Activated CD4-positive, alpha-beta T cell treated with anti-CD3 and anti-CD28 coated beads, Interleukin-2, amount 10 ng/mL, durations not matched to agents 7 days and 5 days (primary cell): ENCODE results near the gene SPC24. TPM values are rescaled to one million over a fixed set of nuclear protein-coding genes. Genes with fewer than 3 reads are reported as not detected.
"Not testable (repeated sequence)": the region's sequence is repeated elsewhere in the genome, so short reads cannot be mapped to it uniquely, and the experiment has no call there.

Source experiments
- CTCF ChIA-PET: fragments of 350-600 bp; sonication (Branson Sonifier 250); formaldehyde crosslinking; loops from one replicate; lab custom pipeline; 2021; ENCODE audit warnings: antibody characterized with exemption; lab: Charles Lee
- POLR2A ChIA-PET: fragments of 350-600 bp; sonication (Branson Sonifier 250); formaldehyde crosslinking; loops from one replicate; lab custom pipeline; 2021; ENCODE audit warnings: antibody characterized with exemption; lab: Charles Lee
- DNase-seq: peaks from one replicate; pipeline ENCODE4 v3.0.0-alpha.2; 2020
- H3K27ac Mint-ChIP-seq: one replicate; pipeline ENCODE4 v1.8.0; 2021; ENCODE audit warnings: mild to moderate bottlenecking, moderate library complexity, mixed read lengths
- H3K27me3 Mint-ChIP-seq: one replicate; pipeline ENCODE4 v1.8.0; 2021; ENCODE audit warnings: mixed read lengths
- H3K36me3 Mint-ChIP-seq: one replicate; pipeline ENCODE4 v1.8.0; 2021; ENCODE audit warnings: low read depth, mixed read lengths
- H3K4me1 Mint-ChIP-seq: one replicate; pipeline ENCODE4 v1.8.0; 2021; ENCODE audit warnings: mixed read lengths
- H3K4me3 Mint-ChIP-seq: one replicate; pipeline ENCODE4 v1.8.0; 2021; ENCODE audit warnings: mild to moderate bottlenecking, moderate library complexity, mixed read lengths
- H3K9me3 Mint-ChIP-seq: one replicate; pipeline ENCODE4 v1.8.0; 2021; ENCODE audit warnings: mixed read lengths
- total RNA-seq, 2 experiments: library from RNA; stranded (reverse); gene quantifications; one replicate each; pipeline ENCODE4 v1.2.3, GENCODE V29; 2021

SPC24 gene
- total RNA-seq, 2 experiments from 2014 or later: 80.4 to 97.3 TPM

- Mint-ChIP-seq H3K27ac (no peak overlapping the region), H3K4me1 (peaks cover 1% of the 10 kb centered on the region), H3K27me3 (peaks cover 11% of the 10 kb centered on the region), H3K36me3 (no peaks in the 10 kb centered on the region), H3K9me3 (no peaks in the 10 kb centered on the region), H3K4me3 (no peak overlapping the region)
- no peak for DNase-seq
- ChIA-PET CTCF (no interaction called here), POLR2A (no interaction called here)
These were observed 25.9 kb upstream of the SPC24 start for GRCh38 chr19:11181488-11181887.

DNA sequence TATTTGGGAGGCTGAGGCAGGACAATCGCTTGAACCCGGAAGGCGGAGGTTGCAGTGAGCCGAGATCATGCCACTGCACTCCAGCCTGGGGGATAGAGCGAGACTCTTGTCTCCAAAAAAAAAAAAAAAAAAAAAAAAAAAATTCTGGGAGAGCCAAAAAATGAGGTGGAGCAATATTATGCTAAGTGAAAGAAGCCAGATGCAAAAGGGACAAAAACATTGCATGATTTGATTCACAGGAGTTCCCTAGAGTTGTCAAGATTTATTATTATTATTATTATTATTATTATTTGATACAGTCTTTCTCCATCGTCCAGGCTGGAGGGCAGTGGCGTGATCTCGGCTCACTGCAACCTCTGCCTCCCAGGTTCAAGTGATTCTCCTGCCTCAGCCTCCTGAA, 25.4 kb upstream of the SPC24 start:
- H3K4me1 Mint-ChIP-seq, H3K27ac Mint-ChIP-seq, POLR2A ChIA-PET, H3K4me3 Mint-ChIP-seq, H3K9me3 Mint-ChIP-seq, DNase-seq, CTCF ChIA-PET, H3K36me3 Mint-ChIP-seq: not testable (repeated sequence)
- peaks cover 11% of the 10 kb centered on the region for H3K27me3 Mint-ChIP-seq

DNA sequence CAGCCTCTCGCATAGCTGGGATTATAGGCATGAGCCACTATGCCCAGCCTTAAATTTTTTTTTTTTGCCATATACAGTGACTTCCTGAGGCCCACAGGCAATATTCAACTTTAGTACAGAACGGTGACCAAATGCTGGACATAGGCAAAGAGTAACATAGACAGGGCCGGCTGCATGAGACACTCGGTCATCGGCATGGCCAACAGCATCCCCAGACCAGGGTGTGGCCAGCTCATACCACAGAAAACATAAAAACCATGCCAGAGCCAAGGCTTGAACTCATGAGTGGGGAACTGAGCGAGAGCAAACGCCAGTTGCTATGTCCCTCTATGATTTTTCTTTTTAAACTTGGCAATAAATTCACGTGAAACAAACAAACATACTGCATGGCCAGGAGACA, 24.8 kb upstream of the SPC24 start:
- no peak overlapping the region for H3K4me3 Mint-ChIP-seq
- CTCF ChIA-PET: no interaction called here
- peaks cover 11% of the 10 kb centered on the region for H3K27me3 Mint-ChIP-seq
- H3K4me1 Mint-ChIP-seq: peaks cover 1% of the 10 kb centered on the region
- H3K36me3 Mint-ChIP-seq: no peaks in the 10 kb centered on the region
- H3K9me3 Mint-ChIP-seq: no peaks in the 10 kb centered on the region
- peak overlapping the region; percentile 60 for H3K27ac Mint-ChIP-seq
- no peak for DNase-seq
- POLR2A ChIA-PET: no interaction called here

GRCh38 chr19:11179716-11180297, 24.2 kb upstream of the SPC24 start:
- Mint-ChIP-seq H3K36me3 (no peaks in the 10 kb centered on the region), H3K9me3 (no peaks in the 10 kb centered on the region), H3K4me3 (no peak overlapping the region), H3K27me3 (peaks cover 11% of the 10 kb centered on the region), H3K27ac (no peak overlapping the region), H3K4me1 (peaks cover 1% of the 10 kb centered on the region)
- POLR2A ChIA-PET: no interaction called here
- DNase-seq: no peak
- CTCF ChIA-PET: no interaction called here

DNA sequence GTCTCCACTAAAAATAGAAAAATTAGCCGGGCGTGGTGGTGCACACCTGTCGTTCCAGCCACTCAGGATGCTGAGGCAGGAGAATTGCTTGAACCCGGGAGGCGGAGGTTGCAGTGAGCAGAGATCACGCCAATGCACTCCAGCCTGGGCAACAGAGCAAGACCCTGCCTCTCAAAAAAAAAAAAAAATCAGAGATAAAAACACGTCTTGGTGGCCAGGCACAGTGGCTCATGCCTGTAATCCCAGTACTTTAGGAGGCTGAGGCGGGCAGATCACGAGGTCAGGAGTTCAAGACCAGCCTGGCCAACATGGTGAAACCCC, 23.5 kb upstream of the SPC24 start:
- H3K4me1 Mint-ChIP-seq, H3K36me3 Mint-ChIP-seq, DNase-seq, CTCF ChIA-PET, H3K4me3 Mint-ChIP-seq, H3K9me3 Mint-ChIP-seq, POLR2A ChIA-PET, H3K27ac Mint-ChIP-seq: not testable (repeated sequence)
- peaks cover 11% of the 10 kb centered on the region for H3K27me3 Mint-ChIP-seq

- Mint-ChIP-seq H3K36me3 (no peaks in the 10 kb centered on the region), H3K9me3 (no peaks in the 10 kb centered on the region), H3K27me3 (peaks cover 6% of the 10 kb centered on the region), H3K27ac (no peak overlapping the region), H3K4me3 (no peak overlapping the region), H3K4me1 (peaks cover 1% of the 10 kb centered on the region)
- no peak for DNase-seq
- ChIA-PET CTCF (interaction anchor here (0.6 to 1.6 kb wide), 3 partner anchors 11 to 1332 kb away, joined by 4 read pairs; no protein-coding TSS in a partner anchor), POLR2A (no interaction called here)
These were observed 22.0 kb upstream of the SPC24 start for GRCh38 chr19:11177592-11177991.

DNA sequence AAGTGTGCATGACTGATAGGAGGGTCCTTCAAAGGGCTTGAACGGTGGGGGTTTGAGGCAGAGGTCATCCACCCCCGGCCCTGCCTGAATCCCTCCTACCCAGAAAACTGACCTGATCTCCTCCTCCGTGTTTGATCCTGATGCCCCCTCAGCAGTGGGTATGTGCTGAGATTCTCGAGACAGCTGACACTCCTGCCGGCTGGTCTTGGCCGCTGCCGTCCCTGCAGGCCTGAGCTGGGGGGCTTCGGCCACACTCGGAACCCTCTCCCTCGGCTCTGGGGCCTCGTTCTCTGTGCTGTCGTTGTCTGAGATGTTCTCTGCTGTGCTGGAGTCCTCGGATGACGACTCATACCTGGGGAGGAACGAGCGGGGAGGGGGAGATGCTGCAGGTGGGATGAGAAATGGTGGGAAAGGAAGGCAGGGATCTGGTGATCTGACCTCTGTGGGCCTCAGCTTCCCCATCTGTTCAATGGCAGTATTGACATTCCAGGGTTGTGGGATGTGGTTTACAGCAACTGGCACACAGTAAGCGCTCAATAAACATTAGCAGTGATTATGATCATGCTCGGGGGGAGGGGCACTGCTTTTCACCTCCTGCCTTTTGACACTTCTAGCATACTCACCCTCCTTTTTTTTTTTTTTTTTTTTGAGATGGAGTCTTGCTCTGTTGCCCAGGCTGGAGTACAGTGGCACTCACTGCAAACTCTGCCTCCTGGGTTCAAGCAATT, 21.0 kb upstream of the SPC24 start:
- ChIA-PET CTCF (interaction anchor here (0.7 to 1.6 kb wide), 2 partner anchors 20 to 197 kb away, joined by 3 to 4 read pairs; no protein-coding TSS in a partner anchor), POLR2A (no interaction called here)
- peaks cover 1% of the 10 kb centered on the region for H3K4me1 Mint-ChIP-seq
- H3K27ac Mint-ChIP-seq: no peak overlapping the region
- DNase-seq: no peak
- H3K36me3 Mint-ChIP-seq: no peaks in the 10 kb centered on the region
- H3K27me3 Mint-ChIP-seq: peaks cover 5% of the 10 kb centered on the region
- H3K9me3 Mint-ChIP-seq: no peaks in the 10 kb centered on the region
- no peak overlapping the region for H3K4me3 Mint-ChIP-seq

DNA sequence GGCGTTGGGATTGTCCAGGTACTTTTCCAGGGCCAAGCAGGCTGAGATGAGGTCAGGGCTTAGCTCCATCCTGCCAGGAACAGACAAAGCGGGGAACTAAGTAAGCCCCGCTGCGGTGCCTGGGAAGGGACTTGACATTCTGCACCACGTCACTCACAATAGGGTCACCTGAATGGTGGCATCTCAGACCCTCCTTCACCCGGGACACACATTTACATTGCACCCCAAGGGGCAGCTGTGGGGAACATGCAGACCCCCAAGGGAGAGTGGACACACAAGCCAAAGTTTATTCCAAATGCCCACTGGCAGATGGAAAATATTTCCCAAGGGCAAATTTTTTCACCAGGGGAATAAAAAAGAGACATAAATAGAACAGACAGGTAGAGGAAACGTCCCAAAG, 20.3 kb upstream of the SPC24 start:
- Mint-ChIP-seq H3K27me3 (no peaks in the 10 kb centered on the region), H3K27ac (no peak overlapping the region), H3K9me3 (no peaks in the 10 kb centered on the region), H3K4me3 (no peak overlapping the region), H3K36me3 (no peaks in the 10 kb centered on the region), H3K4me1 (peaks cover 1% of the 10 kb centered on the region)
- ChIA-PET POLR2A (no interaction called here), CTCF (no interaction called here)
- DNase-seq: no peak

GRCh38 chr19:11174336-11174735, 18.8 kb upstream of the SPC24 start:
- DNase-seq: no peak
- Mint-ChIP-seq H3K27me3 (no peaks in the 10 kb centered on the region), H3K27ac (no peak overlapping the region), H3K36me3 (no peaks in the 10 kb centered on the region), H3K4me1 (no peaks in the 10 kb centered on the region), H3K4me3 (no peak overlapping the region), H3K9me3 (no peaks in the 10 kb centered on the region)
- ChIA-PET CTCF (interaction anchor here (1.3 kb wide), 1 partner anchor 11 kb away, joined by 3 read pairs; no protein-coding TSS in a partner anchor), POLR2A (no interaction called here)

- Mint-ChIP-seq H3K27ac (no peak overlapping the region), H3K9me3 (no peaks in the 10 kb centered on the region), H3K4me3 (no peak overlapping the region), H3K27me3 (no peaks in the 10 kb centered on the region), H3K4me1 (no peaks in the 10 kb centered on the region), H3K36me3 (no peaks in the 10 kb centered on the region)
- POLR2A ChIA-PET: no interaction called here
- DNase-seq: no peak
- CTCF ChIA-PET: no interaction called here
These were observed 18.1 kb upstream of the SPC24 start for GRCh38 chr19:11173516-11174155.

- no peak overlapping the region for H3K27ac Mint-ChIP-seq
- no peaks in the 10 kb centered on the region for H3K36me3 Mint-ChIP-seq
- no peak overlapping the region for H3K4me3 Mint-ChIP-seq
- ChIA-PET POLR2A (no interaction called here), CTCF (no interaction called here)
- H3K27me3 Mint-ChIP-seq: no peaks in the 10 kb centered on the region
- no peaks in the 10 kb centered on the region for H3K9me3 Mint-ChIP-seq
- DNase-seq: no peak
- H3K4me1 Mint-ChIP-seq: no peaks in the 10 kb centered on the region
These were observed 17.0 kb upstream of the SPC24 start for GRCh38 chr19:11172576-11172975.

DNA sequence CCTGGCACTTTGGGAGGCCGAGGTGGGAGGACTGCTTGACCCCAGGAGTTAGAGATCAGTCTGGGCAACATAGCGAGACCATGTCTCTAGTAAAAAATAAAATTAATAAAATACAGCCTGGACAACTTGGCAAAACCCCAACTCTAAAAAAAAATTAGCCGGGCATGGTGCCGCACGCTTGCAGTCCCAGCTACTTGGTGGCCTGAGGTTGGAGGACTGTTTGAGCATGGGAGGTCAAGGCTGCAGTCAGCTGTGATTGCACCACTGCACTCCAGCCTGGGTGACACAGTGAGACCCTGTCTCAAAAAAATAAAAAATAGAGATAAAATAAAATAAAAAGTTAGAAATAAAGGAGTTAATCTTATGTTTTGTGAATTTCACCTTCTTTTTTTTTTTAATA, 15.6 kb upstream of the SPC24 start:
- DNase-seq: no peak
- POLR2A ChIA-PET: interaction anchor here (0.6 kb wide), 1 partner anchor 129 kb away, joined by 4 read pairs; no protein-coding TSS in a partner anchor
- H3K27ac Mint-ChIP-seq: no peak overlapping the region
- no peak overlapping the region for H3K4me3 Mint-ChIP-seq
- H3K9me3 Mint-ChIP-seq: no peaks in the 10 kb centered on the region
- H3K4me1 Mint-ChIP-seq: no peaks in the 10 kb centered on the region
- H3K36me3 Mint-ChIP-seq: no peaks in the 10 kb centered on the region
- H3K27me3 Mint-ChIP-seq: no peaks in the 10 kb centered on the region
- CTCF ChIA-PET: interaction anchor here (0.7 to 1.4 kb wide), 2 partner anchors 49 to 57 kb away, joined by 3 read pairs; no protein-coding TSS in a partner anchor
